ENCODE results near the gene LYPD6B. TPM values are rescaled to one million over a fixed set of nuclear protein-coding genes. Genes with fewer than 3 reads are reported as not detected.
A peak's percentile ranks its signal among the peaks of the same experiment; 100 is the strongest.

The LYPD6B gene
- total RNA-seq, 2 donors from 2014 or later, result 12.6 to 14.5 TPM

- H3K4me3 Mint-ChIP-seq, result no peak overlapping the region
- Histone ChIP-seq H3K27ac (ENCODE audit: low read depth, low read length) (no peak overlapping the region), H3K9ac (ENCODE audit: extremely low read depth, low read length, poor library complexity, severe bottlenecking) (no peak overlapping the region), H3K9me3 (ENCODE audit: control insufficient read depth, low read length) (peaks cover 31% of the 10 kb centered on the region), H3K4me3 (ENCODE audit: low read length) (peak overlapping the region; percentile 3), H3K27me3 (ENCODE audit: control insufficient read depth, insufficient read depth, low read length, poor library complexity, severe bottlenecking) (no peaks in the 10 kb centered on the region), H3K36me3 (ENCODE audit: control insufficient read depth, insufficient read depth, low read length) (peaks cover 51% of the 10 kb centered on the region), H3K4me1 (ENCODE audit: control insufficient read depth, insufficient read depth, low read length) (no peaks in the 10 kb centered on the region)
- H3K4me1 Mint-ChIP-seq, result peaks cover 25% of the 10 kb centered on the region
- H3K27me3 Mint-ChIP-seq (ENCODE audit: insufficient read depth), result no peaks in the 10 kb centered on the region
- 88 to 96% methylated on average over 14 of the region's 14 CpGs for WGBS, 2 experiments (ENCODE audit: insufficient coverage in 1 of 2, insufficient read length in 1 of 2)
- peaks cover 46% of the 10 kb centered on the region for H3K36me3 Mint-ChIP-seq (ENCODE audit: low read depth)
- peaks cover 30% of the 10 kb centered on the region for H3K9me3 Mint-ChIP-seq
- TF ChIP-seq CTCF (conservative IDR thresholded peaks at IDR 0.05), result no peak
- no peak overlapping the region for H3K27ac Mint-ChIP-seq
- no peak for DNase-seq
These were observed 36.1 kb upstream of the LYPD6B start for GRCh38 chr2:149002378-149002890.

- DNase-seq, result no peak
- no peak overlapping the region for H3K27ac Mint-ChIP-seq
These were observed 35.4 kb upstream of the LYPD6B start for GRCh38 chr2:149002891-149003740.

GRCh38 chr2:149004836-149005235 is 33.7 kb upstream of the LYPD6B start:
- Mint-ChIP-seq H3K4me1 (peaks cover 14% of the 10 kb centered on the region), H3K4me3 (no peak overlapping the region), H3K27me3 (ENCODE audit: insufficient read depth) (no peaks in the 10 kb centered on the region), H3K36me3 (ENCODE audit: low read depth) (peaks cover 60% of the 10 kb centered on the region), H3K27ac (no peak overlapping the region), H3K9me3 (peaks cover 30% of the 10 kb centered on the region)
- WGBS, 2 experiments (ENCODE audit: insufficient coverage in 1 of 2, insufficient read length in 1 of 2), result 91% methylated on average over 3 of the region's 3 CpGs; no CpG with 5 or more reads in 1 of the 2 experiments
- Histone ChIP-seq H3K36me3 (ENCODE audit: control insufficient read depth, insufficient read depth, low read length) (peaks cover 61% of the 10 kb centered on the region), H3K9me3 (ENCODE audit: control insufficient read depth, low read length) (peaks cover 31% of the 10 kb centered on the region), H3K4me3 (ENCODE audit: low read length) (no peak overlapping the region), H3K9ac (ENCODE audit: extremely low read depth, low read length, poor library complexity, severe bottlenecking) (no peak overlapping the region), H3K4me1 (ENCODE audit: control insufficient read depth, insufficient read depth, low read length) (no peaks in the 10 kb centered on the region), H3K27me3 (ENCODE audit: control insufficient read depth, insufficient read depth, low read length, poor library complexity, severe bottlenecking) (no peaks in the 10 kb centered on the region), H3K27ac (ENCODE audit: low read depth, low read length) (no peak overlapping the region)
- no peak for DNase-seq
- no peak for TF ChIP-seq CTCF (conservative IDR thresholded peaks at IDR 0.05)

More at GRCh38 chr2:149002891-149003740, 35.4 kb upstream of the LYPD6B start:
- Histone ChIP-seq H3K27me3 (ENCODE audit: control insufficient read depth, insufficient read depth, low read length, poor library complexity, severe bottlenecking) (no peaks in the 10 kb centered on the region), H3K36me3 (ENCODE audit: control insufficient read depth, insufficient read depth, low read length) (peaks cover 53% of the 10 kb centered on the region), H3K4me3 (ENCODE audit: low read length) (peak overlapping the region; percentile 3), H3K9ac (ENCODE audit: extremely low read depth, low read length, poor library complexity, severe bottlenecking) (no peak overlapping the region), H3K4me1 (ENCODE audit: control insufficient read depth, insufficient read depth, low read length) (no peaks in the 10 kb centered on the region), H3K9me3 (ENCODE audit: control insufficient read depth, low read length) (peaks cover 31% of the 10 kb centered on the region), H3K27ac (ENCODE audit: low read depth, low read length) (no peak overlapping the region)
- no peak overlapping the region for H3K4me3 Mint-ChIP-seq
- H3K36me3 Mint-ChIP-seq (ENCODE audit: low read depth), result peaks cover 47% of the 10 kb centered on the region
- 96 to 97% methylated on average over 24 to 31 of the region's 31 CpGs for WGBS, 2 experiments (ENCODE audit: insufficient coverage in 1 of 2, insufficient read length in 1 of 2)
- TF ChIP-seq CTCF (conservative IDR thresholded peaks at IDR 0.05), result no peak
- no peaks in the 10 kb centered on the region for H3K27me3 Mint-ChIP-seq (ENCODE audit: insufficient read depth)
- H3K9me3 Mint-ChIP-seq, result peaks cover 30% of the 10 kb centered on the region
- H3K4me1 Mint-ChIP-seq, result peaks cover 25% of the 10 kb centered on the region
